Neural progenitor cell (in vitro differentiated cells): ENCODE results near the gene NR2C2.

ENCODE experiments used
- EZH2 ChIP-seq: fragments of 200-600 bp; sonication (generic); IDR thresholded peaks from 2 replicates; pipeline ENCODE4 v1.6.1; 2017; ENCODE audit warnings: antibody characterized with exemption, mild to moderate bottlenecking, moderate library complexity
- TF ChIP-seq, protein P1 (sequence below): fragments of 200-600 bp; sonication (generic); IDR thresholded peaks from 2 replicates; pipeline ENCODE4 v1.5.1; 2017; ENCODE audit warnings: antibody characterized with exemption, mild to moderate bottlenecking

DNA sequence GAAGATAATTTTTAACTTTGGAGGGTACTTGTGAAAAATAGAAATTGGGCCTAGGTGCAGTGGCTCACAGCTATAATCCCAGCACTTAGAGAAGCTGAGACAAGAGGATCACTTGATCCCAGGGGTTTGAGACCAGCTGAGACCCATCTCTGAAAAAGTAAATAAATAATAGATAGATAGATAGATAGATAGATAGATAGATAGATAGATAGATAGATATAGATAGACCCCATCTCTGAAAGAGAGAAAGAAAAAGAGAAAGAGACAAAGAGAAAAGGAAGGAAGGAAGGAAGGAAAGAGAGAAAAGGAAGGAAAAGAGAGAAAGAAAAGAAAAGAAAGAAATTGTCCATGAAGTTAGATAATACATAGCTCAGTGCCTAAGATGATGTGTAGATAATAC is 82.2 kb downstream of the NR2C2 start:
- TF ChIP-seq, protein P1, sequence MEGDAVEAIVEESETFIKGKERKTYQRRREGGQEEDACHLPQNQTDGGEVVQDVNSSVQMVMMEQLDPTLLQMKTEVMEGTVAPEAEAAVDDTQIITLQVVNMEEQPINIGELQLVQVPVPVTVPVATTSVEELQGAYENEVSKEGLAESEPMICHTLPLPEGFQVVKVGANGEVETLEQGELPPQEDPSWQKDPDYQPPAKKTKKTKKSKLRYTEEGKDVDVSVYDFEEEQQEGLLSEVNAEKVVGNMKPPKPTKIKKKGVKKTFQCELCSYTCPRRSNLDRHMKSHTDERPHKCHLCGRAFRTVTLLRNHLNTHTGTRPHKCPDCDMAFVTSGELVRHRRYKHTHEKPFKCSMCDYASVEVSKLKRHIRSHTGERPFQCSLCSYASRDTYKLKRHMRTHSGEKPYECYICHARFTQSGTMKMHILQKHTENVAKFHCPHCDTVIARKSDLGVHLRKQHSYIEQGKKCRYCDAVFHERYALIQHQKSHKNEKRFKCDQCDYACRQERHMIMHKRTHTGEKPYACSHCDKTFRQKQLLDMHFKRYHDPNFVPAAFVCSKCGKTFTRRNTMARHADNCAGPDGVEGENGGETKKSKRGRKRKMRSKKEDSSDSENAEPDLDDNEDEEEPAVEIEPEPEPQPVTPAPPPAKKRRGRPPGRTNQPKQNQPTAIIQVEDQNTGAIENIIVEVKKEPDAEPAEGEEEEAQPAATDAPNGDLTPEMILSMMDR = no peak
- TF ChIP-seq EZH2 = no peak
